GM12875 (cell line): Measurements from ENCODE around the gene TIE1.

Experiments
- H3K4me3 ChIP-seq: one replicate; pipeline ENCODE4 v1.5.1; 2011; ENCODE audit warnings: low read depth, low read length, control low read depth
- TF ChIP-seq, protein P1 (sequence below): IDR thresholded peaks from 2 replicates; pipeline ENCODE4 v1.5.1; 2011; ENCODE audit warnings: low read depth, mild to moderate bottlenecking, control low read depth, inconsistent platforms, low read length, moderate library complexity, borderline replicate concordance; ENCODE audit not compliant: insufficient read depth

Gene TIE1

DNA sequence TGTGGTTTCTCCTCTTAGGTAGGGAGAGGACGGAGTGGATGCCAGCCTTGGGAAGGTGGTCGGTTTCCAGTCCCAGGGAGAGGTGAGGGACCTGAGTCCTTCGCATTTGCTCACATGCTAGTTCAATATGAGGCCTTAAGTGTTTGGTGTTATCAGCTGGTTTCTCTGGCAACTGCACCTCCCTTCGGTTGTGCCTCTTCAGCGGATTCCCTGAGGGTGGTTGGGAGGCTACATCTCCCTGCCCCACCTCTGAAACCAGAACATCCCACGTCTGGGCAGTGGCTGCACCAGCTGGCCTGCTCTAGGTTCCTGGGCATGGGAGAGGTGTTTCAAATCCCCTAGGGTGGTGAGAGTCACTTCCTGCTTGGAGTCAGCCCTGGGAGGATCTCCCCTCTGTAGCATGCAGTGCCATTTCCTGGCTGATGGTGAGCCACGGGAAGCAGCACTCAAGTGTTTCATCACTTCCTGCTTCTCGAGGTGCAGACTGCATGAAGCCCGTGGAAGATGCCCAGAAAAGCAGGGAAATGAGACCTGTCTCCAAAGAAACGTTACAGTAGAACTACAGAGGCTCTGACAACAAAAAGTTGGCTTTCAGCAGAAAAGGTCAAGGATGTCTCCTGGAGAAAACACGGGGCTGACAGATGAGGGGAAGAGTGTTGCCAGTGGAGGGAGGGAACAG is 26.5 kb upstream of the TIE1 start:
- TF ChIP-seq, protein P1, sequence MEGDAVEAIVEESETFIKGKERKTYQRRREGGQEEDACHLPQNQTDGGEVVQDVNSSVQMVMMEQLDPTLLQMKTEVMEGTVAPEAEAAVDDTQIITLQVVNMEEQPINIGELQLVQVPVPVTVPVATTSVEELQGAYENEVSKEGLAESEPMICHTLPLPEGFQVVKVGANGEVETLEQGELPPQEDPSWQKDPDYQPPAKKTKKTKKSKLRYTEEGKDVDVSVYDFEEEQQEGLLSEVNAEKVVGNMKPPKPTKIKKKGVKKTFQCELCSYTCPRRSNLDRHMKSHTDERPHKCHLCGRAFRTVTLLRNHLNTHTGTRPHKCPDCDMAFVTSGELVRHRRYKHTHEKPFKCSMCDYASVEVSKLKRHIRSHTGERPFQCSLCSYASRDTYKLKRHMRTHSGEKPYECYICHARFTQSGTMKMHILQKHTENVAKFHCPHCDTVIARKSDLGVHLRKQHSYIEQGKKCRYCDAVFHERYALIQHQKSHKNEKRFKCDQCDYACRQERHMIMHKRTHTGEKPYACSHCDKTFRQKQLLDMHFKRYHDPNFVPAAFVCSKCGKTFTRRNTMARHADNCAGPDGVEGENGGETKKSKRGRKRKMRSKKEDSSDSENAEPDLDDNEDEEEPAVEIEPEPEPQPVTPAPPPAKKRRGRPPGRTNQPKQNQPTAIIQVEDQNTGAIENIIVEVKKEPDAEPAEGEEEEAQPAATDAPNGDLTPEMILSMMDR: no peak
- H3K4me3 ChIP-seq: no peak overlapping the region

DNA sequence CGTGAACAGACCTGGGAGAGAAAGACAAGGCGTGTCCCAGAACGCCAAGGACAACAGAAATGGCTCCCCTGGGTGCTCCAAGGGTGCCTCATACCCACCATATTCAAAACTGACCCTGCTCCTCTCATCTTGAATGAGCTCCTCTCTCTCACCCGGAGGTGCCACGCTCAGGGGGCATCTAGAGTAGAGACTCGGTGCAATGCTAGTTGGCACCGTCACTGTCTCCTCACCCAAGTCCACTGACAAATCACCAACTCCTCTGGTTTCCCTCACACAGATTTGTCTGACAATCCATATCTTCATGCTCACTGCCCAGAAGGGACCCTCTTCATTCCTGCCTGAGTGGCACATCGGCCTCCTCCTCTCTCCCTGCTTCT is 26.0 kb upstream of the TIE1 start:
- TF ChIP-seq, protein P1: no peak
- no peak overlapping the region for H3K4me3 ChIP-seq

DNA sequence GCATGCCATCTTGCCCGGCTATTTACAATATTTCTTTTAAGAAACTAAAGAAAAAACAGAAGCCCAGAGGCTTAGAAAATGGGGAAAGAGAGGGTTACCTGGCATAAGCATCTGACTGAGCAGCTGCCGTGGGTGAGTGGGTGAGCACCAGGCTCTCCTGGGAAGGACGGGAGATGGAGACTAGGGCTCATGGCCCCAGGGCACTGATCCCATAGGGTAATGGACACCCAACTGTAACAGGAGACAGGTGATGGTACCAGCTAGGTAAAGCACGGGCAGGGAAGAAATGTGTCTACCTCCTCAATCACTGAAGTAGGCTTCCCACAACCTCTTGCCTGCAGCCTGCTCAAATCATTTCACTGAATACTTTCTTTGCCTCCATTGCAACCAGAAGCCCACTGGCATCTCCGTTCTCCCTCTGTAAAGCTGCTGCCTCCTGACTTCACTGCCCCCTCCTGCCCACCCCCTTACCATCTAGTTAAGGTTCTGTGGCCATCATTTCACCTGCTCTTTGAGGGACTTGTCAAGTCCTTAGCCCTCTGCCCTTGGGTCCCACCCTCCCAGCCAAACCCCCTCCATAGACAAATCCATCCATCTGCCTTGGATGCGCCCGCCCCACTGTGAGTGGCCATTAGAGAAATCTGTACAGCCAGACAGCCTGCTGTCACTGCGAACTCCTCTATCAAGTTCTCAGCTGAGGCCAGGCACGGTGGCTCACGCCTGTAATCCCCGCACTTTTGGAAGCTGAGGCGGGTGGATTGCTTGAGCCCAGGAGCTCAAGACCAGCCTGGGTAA is 24.8 kb upstream of the TIE1 start:
- TF ChIP-seq, protein P1: no peak
- no peak overlapping the region for H3K4me3 ChIP-seq

DNA sequence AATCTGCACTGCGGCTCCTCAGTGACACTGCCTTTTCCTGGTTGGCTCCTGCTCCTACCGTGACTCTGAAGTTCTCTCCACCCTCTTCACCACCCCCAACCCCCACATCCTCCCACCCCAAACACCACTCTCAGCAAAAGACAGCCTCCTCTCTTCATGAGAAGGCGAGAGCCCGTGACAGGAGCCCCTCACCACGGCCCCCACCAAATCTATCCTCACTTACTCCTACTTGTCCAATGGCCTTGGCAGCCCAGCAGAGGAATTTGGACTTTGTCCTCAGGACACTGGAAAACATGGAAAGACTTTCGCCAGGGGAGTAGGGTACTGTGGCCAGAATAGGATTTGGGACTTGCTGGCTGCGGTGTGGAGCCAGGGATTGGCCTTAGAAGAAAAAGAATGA is 24.1 kb upstream of the TIE1 start:
- H3K4me3 ChIP-seq: no peak overlapping the region
- TF ChIP-seq, protein P1: no peak

DNA sequence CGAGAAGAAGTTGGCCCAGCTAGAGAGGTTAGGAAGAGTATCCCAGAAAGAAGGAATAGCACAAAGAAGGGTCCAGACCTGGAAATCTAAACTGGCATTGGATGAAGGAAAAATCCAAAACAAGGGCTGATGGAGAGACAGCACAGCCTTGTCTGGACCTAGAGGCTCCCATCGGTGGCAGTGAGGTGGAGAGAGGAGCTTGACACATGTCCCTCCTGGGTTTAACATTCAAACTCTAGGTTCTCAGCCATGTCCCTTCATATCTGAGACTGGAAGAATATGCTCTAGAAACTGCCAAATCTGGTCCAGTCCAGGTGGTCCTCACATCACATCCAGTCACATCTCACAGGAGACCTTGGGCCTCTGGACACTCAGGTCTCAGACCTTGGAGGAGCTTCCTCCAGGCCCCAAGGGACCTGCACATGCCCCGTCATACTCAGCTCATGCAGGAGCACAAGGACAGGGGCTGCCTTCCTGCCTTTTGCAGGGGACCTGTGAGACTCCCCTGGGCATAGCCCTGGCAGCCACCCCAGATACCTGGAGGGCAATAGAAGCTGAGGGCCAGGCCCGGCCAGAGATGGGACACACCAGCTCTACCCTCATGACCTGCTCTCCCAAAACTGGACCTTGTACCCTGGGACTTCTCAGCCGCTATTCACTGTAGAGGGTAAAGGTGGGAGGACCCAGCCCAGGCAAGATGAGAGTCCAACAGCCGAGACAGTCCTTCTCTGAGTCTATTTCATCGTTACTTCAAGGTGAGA is 23.5 kb upstream of the TIE1 start:
- H3K4me3 ChIP-seq: no peak overlapping the region

DNA sequence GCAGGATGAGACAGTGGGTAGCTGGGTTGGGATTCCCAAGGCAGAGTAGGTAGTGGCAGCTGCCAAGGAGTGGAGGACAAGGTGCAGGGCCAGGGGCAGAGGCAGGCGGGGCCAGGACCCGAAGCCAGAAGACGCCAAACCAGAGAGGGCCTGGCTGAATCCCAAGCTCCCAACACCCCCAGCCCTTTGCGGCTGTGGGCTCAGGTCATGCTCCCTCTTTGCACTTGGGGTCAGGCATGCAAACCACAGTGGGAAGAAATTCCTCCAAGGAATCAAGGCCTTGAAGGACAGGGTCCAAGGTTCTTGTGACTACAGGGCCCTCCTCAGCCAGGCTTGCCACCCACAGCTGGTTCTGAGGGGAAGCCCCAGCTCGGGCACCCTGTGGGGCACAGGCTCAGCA is 21.6 kb upstream of the TIE1 start:
- H3K4me3 ChIP-seq: no peak overlapping the region
- TF ChIP-seq, protein P1: no peak

More for the DNA sequence above, 23.5 kb upstream of the TIE1 start:
- TF ChIP-seq, protein P1: no peak
